Left lung (tissue), 10 donors: ENCODE results near the gene AACS. TPM values are rescaled to one million over a fixed set of nuclear protein-coding genes. Genes with fewer than 3 reads are reported as not detected.

Experiments
- ATAC-seq: fragments of 200-7000 bp; cut with Tn5 transposase; one replicate; pipeline ENCODE4 v1.9.1; 2020; ENCODE audit warnings: moderate library complexity
- DNase-seq, 4 donors: peaks; one replicate each; pipeline ENCODE4 v3.0.0-alpha.2; 2013 to 2020
- H3K27ac ChIP-seq, 2 donors: fragments of 200-600 bp; sonication (generic) in 1 of 2; one replicate each; pipeline versions ENCODE4 v1.5.0 to v1.8.0; 2020 to 2021
- H3K27me3 ChIP-seq, 2 donors: fragments of 200-600 bp; sonication (generic) in 1 of 2; one replicate each; pipeline versions ENCODE4 v1.5.0 to v1.8.0; 2020 to 2021
- H3K36me3 ChIP-seq, 2 donors: fragments of 200-600 bp; sonication (generic) in 1 of 2; one replicate each; pipeline versions ENCODE4 v1.5.0 to v1.8.0; 2020 to 2021
- H3K4me1 ChIP-seq, 2 donors: fragments of 200-600 bp; one replicate each; pipeline ENCODE4 v1.8.0; 2021
- H3K4me3 ChIP-seq, 2 donors: fragments of 200-600 bp; sonication (generic) in 1 of 2; one replicate each; pipeline versions ENCODE4 v1.5.0 to v1.8.0; 2020 to 2021; ENCODE audit warnings: mild to moderate bottlenecking in 1 of 2
- H3K9me3 ChIP-seq, 2 donors: fragments of 200-600 bp; sonication (generic) in 1 of 2; one replicate each; pipeline versions ENCODE4 v1.5.0 to v1.8.0; 2020 to 2021
- intact Hi-C, 2 donors: fragments of 100-400 bp; cut with DNase I; formaldehyde crosslinking; loops; one replicate each; pipeline versions ENCODE4 v1.11.2 to v1.14.2; 2022
- polyA plus RNA-seq, 6 donors: library from polyadenylated mRNA; unstranded; fragments of 120-200 nt; gene quantifications; one replicate each; pipeline ENCODE4 v1.2.1, GENCODE V29; 2013; ENCODE audit not compliant: insufficient read length in 6 of 6
- total RNA-seq, 2 donors: library from RNA; stranded (reverse); fragmentation: NEBNext Ultra II Directional; extraction: Animal tissue kit (Norgen Biotek cat#: 25700); gene quantifications; one replicate each; pipeline ENCODE4 v1.2.1, GENCODE V29; 2021
- TF ChIP-seq, protein P1 (sequence below), 2 donors: fragments of 200-600 bp; sonication (generic) in 1 of 2; IDR thresholded peaks; one replicate each; pipeline versions ENCODE4 v1.5.0 to v1.8.0; 2021; ENCODE audit warnings: antibody characterized with exemption in 2 of 2
- donor health status: DM: no; HTN: yes; CAD: no.
- donor health status: DM: no; HTN: no; CAD: no.

Gene AACS
- total and polyA plus RNA-seq, 8 donors, result 23.7 to 36.9 (median 27.2) TPM

DNA sequence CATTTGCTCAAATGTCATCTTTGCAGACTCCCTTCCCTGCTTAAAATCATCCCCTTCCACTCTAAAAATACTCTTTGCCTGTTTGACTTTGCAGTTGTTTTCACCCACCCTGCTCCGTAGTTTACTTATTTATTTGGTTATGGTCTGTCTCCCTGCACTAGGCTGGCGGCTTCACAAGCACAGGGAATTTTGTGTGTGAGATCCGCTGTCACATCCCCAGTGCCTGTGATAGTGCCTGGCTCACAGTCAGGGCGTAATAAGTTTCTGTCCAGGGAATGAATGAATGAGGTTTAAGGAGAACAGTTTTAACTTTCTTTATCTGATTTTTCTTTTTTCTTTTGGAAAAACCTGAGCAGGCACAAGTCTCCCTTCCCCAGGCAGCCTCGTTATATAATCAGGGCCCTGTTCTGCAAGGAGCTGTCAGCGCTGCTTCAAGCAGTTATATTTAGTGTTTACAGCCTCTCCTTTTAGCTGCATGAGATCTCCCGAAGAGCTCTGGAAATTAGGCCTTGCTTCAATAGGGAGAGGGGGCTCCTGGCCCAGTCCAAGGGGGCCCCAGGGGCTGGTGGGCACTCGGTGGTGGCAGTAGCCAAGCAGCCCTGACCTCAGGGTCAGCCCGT is 107.1 kb downstream of the AACS start:
- no peak for DNase-seq
- intact Hi-C loops, result no loop called here
- Histone ChIP-seq H3K27me3 (peaks cover 0 to 22% of the 10 kb centered on the region in 2 donors), H3K4me3 (no peak overlapping the region), H3K27ac (no peak overlapping the region), H3K9me3 (no peaks in the 10 kb centered on the region), H3K4me1 (no peaks in the 10 kb centered on the region), H3K36me3 (no peaks in the 10 kb centered on the region)
- ATAC-seq, result no peak
- TF ChIP-seq, protein P1, sequence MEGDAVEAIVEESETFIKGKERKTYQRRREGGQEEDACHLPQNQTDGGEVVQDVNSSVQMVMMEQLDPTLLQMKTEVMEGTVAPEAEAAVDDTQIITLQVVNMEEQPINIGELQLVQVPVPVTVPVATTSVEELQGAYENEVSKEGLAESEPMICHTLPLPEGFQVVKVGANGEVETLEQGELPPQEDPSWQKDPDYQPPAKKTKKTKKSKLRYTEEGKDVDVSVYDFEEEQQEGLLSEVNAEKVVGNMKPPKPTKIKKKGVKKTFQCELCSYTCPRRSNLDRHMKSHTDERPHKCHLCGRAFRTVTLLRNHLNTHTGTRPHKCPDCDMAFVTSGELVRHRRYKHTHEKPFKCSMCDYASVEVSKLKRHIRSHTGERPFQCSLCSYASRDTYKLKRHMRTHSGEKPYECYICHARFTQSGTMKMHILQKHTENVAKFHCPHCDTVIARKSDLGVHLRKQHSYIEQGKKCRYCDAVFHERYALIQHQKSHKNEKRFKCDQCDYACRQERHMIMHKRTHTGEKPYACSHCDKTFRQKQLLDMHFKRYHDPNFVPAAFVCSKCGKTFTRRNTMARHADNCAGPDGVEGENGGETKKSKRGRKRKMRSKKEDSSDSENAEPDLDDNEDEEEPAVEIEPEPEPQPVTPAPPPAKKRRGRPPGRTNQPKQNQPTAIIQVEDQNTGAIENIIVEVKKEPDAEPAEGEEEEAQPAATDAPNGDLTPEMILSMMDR (IDR thresholded peaks at IDR 0.05), result no peak

- Histone ChIP-seq H3K9me3 (no peaks in the 10 kb centered on the region), H3K4me1 (no peaks in the 10 kb centered on the region), H3K27me3 (peaks cover 0 to 43% of the 10 kb centered on the region in 2 donors), H3K4me3 (no peak overlapping the region), H3K27ac (no peak overlapping the region), H3K36me3 (no peaks in the 10 kb centered on the region)
- intact Hi-C loops, result no loop called here
- no peak for DNase-seq
- ATAC-seq, result no peak
- TF ChIP-seq, protein P1 (IDR thresholded peaks at IDR 0.05), result no peak
Measured at GRCh38 chr12:125175576-125175975, 110.3 kb downstream of the AACS start.

GRCh38 chr12:125178222-125178621 is 113.0 kb downstream of the AACS start:
- Histone ChIP-seq H3K27ac (no peak overlapping the region), H3K36me3 (no peaks in the 10 kb centered on the region), H3K9me3 (no peaks in the 10 kb centered on the region), H3K27me3 (peaks cover 0 to 70% of the 10 kb centered on the region in 2 donors), H3K4me1 (no peaks in the 10 kb centered on the region), H3K4me3 (no peak overlapping the region)
- intact Hi-C loops, result no loop called here
- ATAC-seq (no peak), DNase-seq (no peak)
- TF ChIP-seq, protein P1 (IDR thresholded peaks at IDR 0.05), result no peak

DNA sequence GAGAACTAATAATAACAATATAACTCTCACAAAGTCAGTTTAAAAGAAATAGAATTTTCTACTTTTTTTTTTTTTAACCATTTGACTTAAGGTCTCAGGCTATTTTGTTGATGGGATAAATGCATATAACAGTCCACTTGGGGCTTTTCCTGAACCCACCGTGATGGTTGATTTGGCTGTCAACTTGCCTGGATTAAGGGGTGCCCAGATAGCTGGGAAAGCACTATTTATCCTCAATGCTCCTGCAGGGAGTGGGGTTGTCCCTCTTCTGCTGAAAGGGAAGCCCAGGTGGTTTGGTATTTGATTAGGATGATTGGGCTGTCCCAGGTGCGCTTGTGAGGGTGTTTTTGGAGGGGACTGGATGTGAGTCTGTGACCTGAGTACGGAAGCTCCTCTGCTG is 114.9 kb downstream of the AACS start:
- DNase-seq (no peak), ATAC-seq (no peak)
- no peak overlapping the region for H3K4me3 ChIP-seq
- no peaks in the 10 kb centered on the region for H3K4me1 ChIP-seq
- no peaks in the 10 kb centered on the region for H3K36me3 ChIP-seq
- intact Hi-C loops, result loop anchor here in 1 of 2 donors (5.0 kb wide), 1 partner anchor 1692 kb away; no protein-coding TSS in a partner anchor
- no peaks in the 10 kb centered on the region for H3K9me3 ChIP-seq
- H3K27me3 ChIP-seq, result peaks cover 19 to 80% of the 10 kb centered on the region in 2 donors
- TF ChIP-seq, protein P1 (IDR thresholded peaks at IDR 0.05), result no peak
- H3K27ac ChIP-seq, result no peak overlapping the region

GRCh38 chr12:125181107-125181506 is 115.9 kb downstream of the AACS start:
- Histone ChIP-seq H3K27ac (no peak overlapping the region), H3K36me3 (no peaks in the 10 kb centered on the region), H3K27me3 (peaks cover 27 to 87% of the 10 kb centered on the region in 2 donors), H3K4me3 (no peak overlapping the region), H3K4me1 (peaks cover 4 to 6% of the 10 kb centered on the region in 2 donors), H3K9me3 (no peaks in the 10 kb centered on the region)
- TF ChIP-seq, protein P1 (IDR thresholded peaks at IDR 0.05), result no peak
- intact Hi-C loops, result loop anchor here in 1 of 2 donors (5.0 kb wide), 1 partner anchor 1691 kb away; no protein-coding TSS in a partner anchor
- no peak for ATAC-seq
- no peak for DNase-seq
